A549 (cell line): ENCODE measurements around the gene THPO. TPM values are rescaled to one million over a fixed set of nuclear protein-coding genes. Genes with fewer than 3 reads are reported as not detected.

Experiments
- ATAC-seq, 2 experiments: fragments of 200-7000 bp in 1 of 2; fragments of >200 bp in 1 of 2; cut with Nextera tagmentation in 1 of 2; cut with Tn5 transposase in 1 of 2; 3 replicates each; pipeline versions ENCODE4 v1.8.0 to v1.9.1; 2018 to 2020; ENCODE audit warnings: mild to moderate bottlenecking in 1 of 2, moderate library complexity in 1 of 2
- CTCF ChIA-PET: fragments of 300-600 bp; sonication (Branson Sonifier 250); formaldehyde crosslinking; extraction: SDS; loops from one replicate; lab custom pipeline; 2021; ENCODE audit warnings: antibody characterized with exemption, inconsistent platforms; lab: Yijun Ruan, JAX
- POLR2A ChIA-PET: fragments of 350-600 bp; formaldehyde crosslinking; extraction: SDS; loops from one replicate; lab custom pipeline; 2021; ENCODE audit warnings: antibody characterized with exemption, inconsistent platforms; lab: Yijun Ruan, JAX
- DNase-seq, 2 experiments: peaks; one replicate each; pipeline versions ENCODE4 v3.0.0 to v3.0.0-alpha.2; 2011 to 2016; ENCODE audit warnings: low read depth in 1 of 2, low spot score in 1 of 2
- FAIRE-seq: peaks from 2 replicates; lab custom pipeline; 2011; peaks lifted over from hg19 to GRCh38; lab: Jason Lieb, UNC
- H3K27ac ChIP-seq, 2 experiments: fragments of >200 bp; sonication (Bioruptor Twin); formaldehyde crosslinking; 3 replicates each; pipeline ENCODE4 v1.5.1; 2016 to 2017
- H3K4me1 ChIP-seq: fragments of >200 bp; sonication (Bioruptor Twin); formaldehyde crosslinking; 3 replicates; pipeline ENCODE4 v1.6.1; 2016
- H3K4me2 ChIP-seq: fragments of >200 bp; sonication (Bioruptor Twin); formaldehyde crosslinking; 3 replicates; pipeline ENCODE4 v1.6.1; 2016
- H3K4me3 ChIP-seq: fragments of >200 bp; sonication (Bioruptor Twin); formaldehyde crosslinking; 3 replicates; pipeline ENCODE4 v1.5.1; 2016
- H3K9me3 ChIP-seq: fragments of >200 bp; sonication (Bioruptor Twin); formaldehyde crosslinking; 3 replicates; pipeline ENCODE4 v1.6.1; 2016
- ATOH8 ChIP-seq: fragments of 250-450 bp; sonication (Bioruptor Pico); IDR thresholded peaks from 2 replicates; pipeline ENCODE4 v1.5.0; 2020; ENCODE audit warnings: low read depth, mild to moderate bottlenecking, moderate library complexity
- BCL3 ChIP-seq: fragments of >200 bp; sonication (Bioruptor Twin); formaldehyde crosslinking; IDR thresholded peaks from 3 replicates; pipeline ENCODE4 v1.6.1; 2016
- CBX8 ChIP-seq: fragments of 200-600 bp; sonication (generic); IDR thresholded peaks from 2 replicates; pipeline ENCODE4 v1.6.1; 2016
- CHD2 ChIP-seq: fragments of 150-350 bp; IDR thresholded peaks from 2 replicates; pipeline ENCODE4 v1.6.1; 2014; ENCODE audit warnings: low read length; ENCODE audit not compliant: partially characterized antibody
- EP300 ChIP-seq, 2 experiments: fragments of >200 bp; sonication (Bioruptor Twin); formaldehyde crosslinking; IDR thresholded peaks; 2 replicates in 1 of 2; 3 replicates in 1 of 2; pipeline ENCODE4 v1.6.1; 2016 to 2017
- ESRRA ChIP-seq: fragments of 150-350 bp; IDR thresholded peaks from 2 replicates; pipeline ENCODE4 v1.6.1; 2014; ENCODE audit warnings: mild to moderate bottlenecking, low read length, borderline replicate concordance
- FOSL2 ChIP-seq, 2 experiments: fragments of 450-650 bp in 1 of 2; fragments of >200 bp in 1 of 2; sonication (Bioruptor Twin) in 1 of 2; formaldehyde crosslinking; IDR thresholded peaks; 2 replicates each; pipeline versions ENCODE4 v1.5.0 to v1.6.1; 2016 to 2020; ENCODE audit warnings: mild to moderate bottlenecking in 1 of 2, moderate library complexity in 1 of 2
- HES2 ChIP-seq: fragments of >200 bp; sonication (Bioruptor Twin); formaldehyde crosslinking; IDR thresholded peaks from 2 replicates; pipeline ENCODE4 v1.6.1; 2016
- MAFK ChIP-seq: fragments of 450-650 bp; IDR thresholded peaks from 2 replicates; pipeline ENCODE4 v1.6.1; 2014; ENCODE audit not compliant: partially characterized antibody
- MAX ChIP-seq: IDR thresholded peaks from 2 replicates; pipeline ENCODE4 v1.6.1; 2012
- MYC ChIP-seq: IDR thresholded peaks from 2 replicates; pipeline ENCODE4 v1.6.1; 2012; ENCODE audit warnings: mild to moderate bottlenecking, inconsistent platforms, low read length, improper control_type of control experiment, borderline replicate concordance
- NFE2L2 ChIP-seq: fragments of 150-350 bp; conservative IDR thresholded peaks from 2 replicates; pipeline ENCODE4 v1.6.1; 2014; ENCODE audit warnings: low read length
- NPAS2 ChIP-seq: fragments of 250-450 bp; sonication (Bioruptor Pico); IDR thresholded peaks from 2 replicates; pipeline ENCODE4 v1.8.0; 2022; ENCODE audit warnings: mild to moderate bottlenecking, moderate library complexity, borderline replicate concordance
- PHF8 ChIP-seq: fragments of 200-600 bp; sonication (generic); IDR thresholded peaks from 2 replicates; pipeline ENCODE4 v1.6.1; 2016; ENCODE audit warnings: low read depth, mild to moderate bottlenecking, antibody characterized with exemption, moderate library complexity, borderline replicate concordance
- POLR2A ChIP-seq: IDR thresholded peaks from 2 replicates; pipeline ENCODE4 v1.6.1; 2012; ENCODE audit warnings: mild to moderate bottlenecking, low read length
- RNF2 ChIP-seq: fragments of 200-600 bp; sonication (generic); IDR thresholded peaks from 2 replicates; pipeline ENCODE4 v1.6.1; 2016; ENCODE audit warnings: low read depth, mild to moderate bottlenecking, antibody characterized with exemption, moderate library complexity, borderline replicate concordance
- SREBF2 ChIP-seq: fragments of 450-650 bp; IDR thresholded peaks from 2 replicates; pipeline ENCODE4 v1.6.1; 2014; ENCODE audit warnings: mild to moderate bottlenecking, moderate library complexity
- ZNF302 ChIP-seq: fragments of 250-450 bp; sonication (Bioruptor Pico); IDR thresholded peaks from 2 replicates; pipeline ENCODE4 v1.9.0; 2021; ENCODE audit warnings: inconsistent platforms, mild to moderate bottlenecking, moderate library complexity
- WGBS: methylation state at CpG from one replicate; pipeline ENCODE4 v1.1.6; 2017; ENCODE audit errors: missing lambda C conversion rate; 5-methylcytosine and 5-hydroxymethylcytosine counted together
- polyA plus RNA-seq, 4 experiments: library from polyadenylated mRNA; depleted of rRNA in 3 of 4; stranded (reverse); fragments of >200 nt; fragmentation: RNase III in 1 of 4; extraction: RNeasy Plus Mini Kit Qiagen cat#74134 plus additional on column Dnase treatment in 1 of 4; gene quantifications; 2 replicates in 3 of 4; 3 replicates in 1 of 4; pipeline ENCODE4 v1.2.3, GENCODE V29; 2011 to 2017

The THPO gene
- polyA plus RNA-seq, 2 of the 4 experiments (the other 2 are of a cell fraction), result 0.06 TPM; not detected in 1

- TF ChIP-seq POLR2A (peak; percentile 64), HES2 (no peak)
- Histone ChIP-seq H3K4me1 (peaks cover 20% of the 10 kb centered on the region), H3K4me3 (peak overlapping the region; percentile 79), H3K27ac (peak overlapping the region; percentile 94 to 97), H3K9me3 (no peaks in the 10 kb centered on the region), H3K4me2 (peak overlapping the region; percentile 97)
- ChIA-PET POLR2A (interaction anchor here (0.6 to 1.4 kb wide), 7 partner anchors 10 to 1293 kb away, joined by 3 to 4 read pairs (median 3); no protein-coding TSS in a partner anchor), CTCF (interaction anchor here (0.5 to 1.6 kb wide), 9 partner anchors 8 to 418 kb away, joined by 3 to 5 read pairs (median 3); partner anchors contain the start of gene FAM131A)
- FAIRE-seq (no peak), ATAC-seq (peak; percentile 62 to 69), DNase-seq (peak; percentile 36 to 81)
- 2% methylated on average over 27 of the region's 38 CpGs for WGBS
Measured at GRCh38 chr3:184361932-184362667, 15.9 kb downstream of the THPO start.

- CTCF ChIA-PET, result interaction anchor here (0.9 to 1.6 kb wide), 4 partner anchors 8 to 26 kb away, joined by 3 to 5 read pairs (median 3); no protein-coding TSS in a partner anchor
- H3K4me2 ChIP-seq, result peak within 1 kb of the TSS; percentile 97
- POLR2A ChIA-PET, result interaction anchor here (0.9 to 1.4 kb wide), 3 partner anchors 10 to 18 kb away, joined by 3 to 4 read pairs (median 3); no protein-coding TSS in a partner anchor
- TF ChIP-seq BCL3 (0 out of 3 replicates have a peak, but pooled peaks have one; percentile 44), EP300 (IDR thresholded peaks at IDR 0.05) (no peak), CBX8 (no peak), POLR2A (peak; percentile 54), MYC (0 out of 2 replicates have a peak, but pooled peaks have one; percentile 39)
- H3K4me3 ChIP-seq, result peak within 1 kb of the TSS; percentile 79
- WGBS, result no CpG with 5 or more reads among the region's 56 CpGs
- ATAC-seq, result peak; percentile 48 to 56
- peak in 1 of 2 experiments; percentile 28 for DNase-seq
- peaks cover 20% of the 10 kb centered on the region for H3K4me1 ChIP-seq
- H3K9me3 ChIP-seq, result no peaks in the 10 kb centered on the region
- FAIRE-seq, result no peak
- H3K27ac ChIP-seq, result peak within 1 kb of the TSS; percentile 94 to 97
Measured at GRCh38 chr3:184361532-184361931, 16.5 kb downstream of the THPO start, which contains the start of the genes CLCN2 and POLR2H. Gene CLCN2, minus strand, starts transcription at chr3:184361605. Its CDS starts 126 bp downstream, at chr3:184361479. Gene POLR2H, plus strand, starts transcription at chr3:184361710. Its CDS starts 1,783 bp downstream, at chr3:184363493.

- Histone ChIP-seq H3K27ac (peak overlapping the region; percentile 94 to 97), H3K4me1 (peaks cover 20% of the 10 kb centered on the region), H3K4me3 (peak overlapping the region; percentile 79), H3K4me2 (peak overlapping the region; percentile 97), H3K9me3 (no peaks in the 10 kb centered on the region)
- no peak for DNase-seq
- no peak for TF ChIP-seq ATOH8
- 0 out of 2 replicates have a peak, but pooled peaks have one; percentile 1 for TF ChIP-seq PHF8
- TF ChIP-seq MAX, result peak; percentile 9; the same call in 1 of the 2 replicates
- ChIA-PET CTCF (interaction anchor here (0.6 to 1.6 kb wide), 6 partner anchors 9 to 201 kb away, joined by 3 to 6 read pairs (median 3); partner anchors contain the start of gene EPHB3), POLR2A (interaction anchor here (1.1 kb wide), 1 partner anchor 15 kb away, joined by 3 read pairs; no protein-coding TSS in a partner anchor)
- WGBS, result 11% methylated on average over 18 of the region's 24 CpGs
- FAIRE-seq, result no peak
- ATAC-seq, result 0 out of 6 replicates have a peak, but pooled peaks of 1 of the 2 experiments have one; percentile 0
Measured at GRCh38 chr3:184360929-184361531, 17.0 kb downstream of the THPO start.

- DNase-seq (no peak), ATAC-seq (no peak), FAIRE-seq (no peak)
- peak overlapping the region; percentile 97 for H3K4me2 ChIP-seq
- peaks cover 20% of the 10 kb centered on the region for H3K4me1 ChIP-seq
- TF ChIP-seq ZNF302 (CRISPR knock-in tag) (no peak), BCL3 (no peak), NFE2L2 (no peak), ESRRA (no peak), MAFK (no peak), FOSL2 (IDR thresholded peaks at IDR 0.05) (no peak), FOSL2 (CRISPR knock-in tag; IDR thresholded peaks at IDR 0.05) (no peak), NPAS2 (no peak), CHD2 (no peak), SREBF2 (no peak), RNF2 (no peak), PHF8 (no peak)
- ChIA-PET CTCF (interaction anchor here (0.6 to 1.6 kb wide), 6 partner anchors 11 to 201 kb away, joined by 3 to 6 read pairs (median 3); partner anchors contain the start of gene EPHB3), POLR2A (no interaction called here)
- 84% methylated on average over 12 of the region's 12 CpGs for WGBS
- H3K27ac ChIP-seq, result peak overlapping the region; percentile 94 to 97; a peak in 5 of 6 replicates
- H3K4me3 ChIP-seq, result peak overlapping the region; percentile 79
- no peaks in the 10 kb centered on the region for H3K9me3 ChIP-seq
Measured at GRCh38 chr3:184360070-184360928, 17.7 kb downstream of the THPO start.
